Endothelial cell of umbilical vein (primary cell): Measurements from ENCODE around the gene CDKN1C. TPM values are rescaled to one million over a fixed set of nuclear protein-coding genes. Genes with fewer than 3 reads are reported as not detected.

Experiments used
- BruUV-seq: library from RNA; stranded (reverse); fragments of 400-500 nt; replicated peaks from 2 replicates; lab custom pipeline; 2021; lab: Mats Ljungman, UMichigan
- CTCF ChIA-PET: fragments of 300-600, 350-600 bp; sonication (Branson Sonifier 250); formaldehyde crosslinking; loops from one replicate; lab custom pipeline; 2021; ENCODE audit warnings: antibody characterized with exemption, inconsistent platforms; lab: Charles Lee
- POLR2A ChIA-PET: fragments of 300-600, 350-600 bp; sonication (Branson Sonifier 250); formaldehyde crosslinking; loops from one replicate; lab custom pipeline; 2021; ENCODE audit warnings: antibody characterized with exemption, inconsistent platforms; lab: Charles Lee
- DNase-seq: peaks from one replicate; pipeline ENCODE4 v3.0.0-alpha.2; 2011; ENCODE audit warnings: low read depth, low spot score
- FAIRE-seq: peaks from 2 replicates; lab custom pipeline; 2011; peaks lifted over from hg19 to GRCh38; lab: Jason Lieb, UNC
- H2AFZ ChIP-seq: 2 replicates; pipeline ENCODE4 v1.6.0; 2012; ENCODE audit warnings: low read depth, low read length, control low read depth, inconsistent platforms
- H3K27ac ChIP-seq: 2 replicates; pipeline ENCODE4 v1.5.1; 2011; ENCODE audit warnings: low read depth, mild to moderate bottlenecking, control low read depth, low read length, moderate library complexity; ENCODE audit not compliant: insufficient read depth
- H3K27me3 ChIP-seq, 2 experiments: 2 replicates each; pipeline versions ENCODE4 v1.6.0 to v1.6.1; 2011; ENCODE audit warnings: low read length in 2 of 2, mixed read lengths in 1 of 2; ENCODE audit not compliant: control insufficient read depth in 2 of 2, insufficient read depth in 2 of 2
- H3K36me3 ChIP-seq, 2 experiments: 2 replicates in 1 of 2; 3 replicates in 1 of 2; pipeline ENCODE4 v1.5.1; 2011; ENCODE audit warnings: low read length in 2 of 2, mild to moderate bottlenecking in 1 of 2, moderate library complexity in 1 of 2; ENCODE audit not compliant: control insufficient read depth in 2 of 2, insufficient read depth in 2 of 2; ENCODE audit errors: extremely low read depth in 1 of 2
- H3K4me1 ChIP-seq: 3 replicates; pipeline ENCODE4 v1.5.1; 2011; ENCODE audit warnings: mild to moderate bottlenecking, low read length; ENCODE audit not compliant: control insufficient read depth, insufficient read depth; ENCODE audit errors: extremely low read depth
- H3K4me2 ChIP-seq: 2 replicates; pipeline ENCODE4 v1.6.1; 2011; ENCODE audit warnings: low read length, control low read depth, mixed read lengths; ENCODE audit not compliant: insufficient read depth
- H3K4me3 ChIP-seq, 3 experiments: fragments of 200-600 bp in 1 of 3; sonication (generic), shearing (Covaris generic) in 1 of 3; replicated peaks in 1 of 3; 2 replicates each; pipeline ENCODE4 v1.5.1; 2011 to 2016; ENCODE audit warnings: control low read depth in 3 of 3, low read length in 3 of 3, mild to moderate bottlenecking in 2 of 3, inconsistent platforms in 1 of 3, low read depth in 1 of 3, moderate library complexity in 1 of 3; ENCODE audit not compliant: insufficient read depth in 1 of 3
- H3K79me2 ChIP-seq: 2 replicates; pipeline ENCODE4 v1.6.0; 2012; ENCODE audit warnings: low read length, inconsistent platforms; ENCODE audit not compliant: control insufficient read depth, insufficient read depth
- H3K9ac ChIP-seq: replicated peaks from 2 replicates; pipeline ENCODE3; 2011; ENCODE audit warnings: low read length, control low read depth; ENCODE audit not compliant: insufficient read depth; ENCODE audit errors: extremely low read depth
- H3K9me1 ChIP-seq: replicated peaks from 3 replicates; pipeline ENCODE4 v1.6.0; 2011; ENCODE audit warnings: mild to moderate bottlenecking, low read length; ENCODE audit not compliant: control insufficient read depth, insufficient read depth; ENCODE audit errors: extremely low read depth
- H3K9me3 ChIP-seq: replicated peaks from 2 replicates; pipeline ENCODE4 v1.5.1; 2012; ENCODE audit warnings: low read length, inconsistent platforms; ENCODE audit not compliant: control insufficient read depth, insufficient read depth
- H4K20me1 ChIP-seq: replicated peaks from 2 replicates; pipeline ENCODE3; 2011; ENCODE audit warnings: mild to moderate bottlenecking, low read length; ENCODE audit not compliant: control insufficient read depth, insufficient read depth; ENCODE audit errors: extremely low read depth
- CTCF ChIP-seq, 2 donors: IDR thresholded peaks; 1 replicate in 1 of 2; 2 replicates in 1 of 2; pipeline ENCODE4 v1.5.1; 2011; ENCODE audit warnings: low read length in 2 of 2, mild to moderate bottlenecking in 2 of 2, moderate library complexity in 2 of 2, control low read depth in 1 of 2, inconsistent platforms in 1 of 2, low read depth in 1 of 2; ENCODE audit not compliant: insufficient read depth in 1 of 2; ENCODE audit errors: extremely low read depth in 1 of 2
- EZH2 ChIP-seq: IDR thresholded peaks from 2 replicates; pipeline ENCODE4 v1.6.1; 2012; ENCODE audit warnings: borderline replicate concordance, low read depth, mild to moderate bottlenecking, moderate library complexity, low read length, inconsistent platforms; ENCODE audit not compliant: severe bottlenecking
- FOS ChIP-seq: IDR thresholded peaks from 2 replicates; pipeline ENCODE4 v1.6.1; 2011; ENCODE audit warnings: mild to moderate bottlenecking, low read length, moderate library complexity, borderline replicate concordance; ENCODE audit not compliant: insufficient read depth
- GATA2 ChIP-seq: IDR thresholded peaks from 2 replicates; pipeline ENCODE4 v1.7.0; 2011; ENCODE audit warnings: low read depth, mild to moderate bottlenecking, moderate library complexity, mixed read lengths, low read length; ENCODE audit not compliant: insufficient read length, insufficient read depth
- JUN ChIP-seq: IDR thresholded peaks from 2 replicates; pipeline ENCODE4 v1.6.1; 2011; ENCODE audit warnings: borderline replicate concordance, low read depth; ENCODE audit not compliant: insufficient read length, insufficient read depth
- MAX ChIP-seq: IDR thresholded peaks from 2 replicates; pipeline ENCODE4 v1.6.1; 2011; ENCODE audit not compliant: insufficient read depth, insufficient read length
- MYC ChIP-seq: IDR thresholded peaks from one replicate; pipeline ENCODE4 v1.6.1; 2011; ENCODE audit warnings: mild to moderate bottlenecking, low read depth, low read length
- POLR2A ChIP-seq: IDR thresholded peaks from 2 replicates; pipeline ENCODE4 v1.6.1; 2012; ENCODE audit warnings: low read depth, mild to moderate bottlenecking, control low read depth, low read length
- POLR2AphosphoS5 ChIP-seq: IDR thresholded peaks from 2 replicates; pipeline ENCODE4 v1.6.1; 2012; ENCODE audit warnings: low read depth, mild to moderate bottlenecking, control low read depth, low read length, moderate library complexity; ENCODE audit not compliant: insufficient read depth
- dilution Hi-C: fragments of 300-500 bp; cut with MboI; formaldehyde crosslinking; loops from one replicate; pipeline ENCODE4 v1.15.0; 2019; ENCODE audit warnings: low sequenced_read_pairs; ENCODE audit not compliant: extremely low pct_ligation_motif_present
- intact Hi-C: fragments of 100-400 bp; cut with micrococcal nuclease; formaldehyde crosslinking; loops from one replicate; pipeline ENCODE4 v1.10.0; 2022
- polyA plus RNA-seq, 4 experiments: library from polyadenylated mRNA; depleted of rRNA in 3 of 4; stranded (reverse) in 3 of 4; unstranded in 1 of 4; fragments of >200 nt; gene quantifications; 2 replicates each; pipeline versions ENCODE4 v1.2.1 to v1.2.3, GENCODE V29; 2011 to 2012; ENCODE audit warnings: missing spikeins in 1 of 4
- total RNA-seq: library from RNA; stranded (reverse); gene quantifications from 2 replicates; pipeline ENCODE4 v1.2.3, GENCODE V29; 2021

Gene CDKN1C
- total and polyA plus RNA-seq, 2 donors (not counting 3 experiments of a cell fraction or from before 2014, with no cell fraction given): 4.1 to 9.0 TPM

GRCh38 chr11:2870969-2871680 lies 14.4 kb downstream of the CDKN1C start:
- no peak for FAIRE-seq
- Histone ChIP-seq H3K36me3 (no peaks in the 10 kb centered on the region), H3K4me1 (no peaks in the 10 kb centered on the region), H3K27ac (no peak overlapping the region), H3K79me2 (no peaks in the 10 kb centered on the region), H3K9me1 (no peaks in the 10 kb centered on the region), H3K4me3 (no peak overlapping the region), H2AFZ (no peak overlapping the region), H4K20me1 (no peaks in the 10 kb centered on the region), H3K9me3 (no peaks in the 10 kb centered on the region), H3K9ac (no peak overlapping the region), H3K4me2 (no peak overlapping the region), H3K27me3 (peaks cover 45 to 47% of the 10 kb centered on the region in 2 experiments)
- BruUV-seq: no TSS peak
- intact Hi-C loops (no loop called here), dilution Hi-C loops (no loop called here)
- TF ChIP-seq MYC (no peak), FOS (no peak), POLR2AphosphoS5 (no peak), GATA2 (no peak), MAX (no peak), JUN (no peak), EZH2 (no peak), CTCF (IDR thresholded peaks at IDR 0.05; ENCODE audit: extremely low read depth in 1 of 2, insufficient read depth in 1 of 2, low read depth in 1 of 2, low read length in 2 of 2) (no peak), POLR2A (no peak)
- POLR2A ChIA-PET: no interaction called here
- CTCF ChIA-PET: no interaction called here
- no peak for DNase-seq
